Measurements from ENCODE around the gene TMPRSS11D. TPM values are rescaled to one million over a fixed set of nuclear protein-coding genes. Genes with fewer than 3 reads are reported as not detected.
A peak's percentile ranks its signal among the peaks of the same experiment; 100 is the strongest.

Gene TMPRSS11D
- total and polyA plus RNA-seq, 2 donors (not counting 3 experiments of a cell fraction or from before 2014, with no cell fraction given) = 0.03 TPM; not detected in 1

DNA sequence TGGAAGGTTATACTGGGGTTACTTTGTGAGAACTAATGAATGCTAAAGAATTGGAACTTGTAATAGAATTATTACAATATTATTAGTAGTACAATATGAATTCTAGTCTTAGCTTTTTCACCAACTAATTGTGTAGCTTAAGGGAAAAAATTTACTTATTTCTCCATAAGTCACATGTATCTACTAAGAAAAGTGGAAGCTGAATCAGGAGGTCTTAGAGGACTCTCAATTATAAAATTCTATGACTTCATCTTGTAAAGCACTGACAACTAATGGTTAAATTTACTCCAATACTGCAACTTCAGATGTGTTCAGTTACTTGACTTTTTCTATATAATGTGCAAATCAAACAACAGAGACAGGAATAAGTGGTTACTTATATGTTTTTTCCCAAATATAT lies 899 bp upstream of the TMPRSS11D start:
- FAIRE-seq (no peak), DNase-seq (ENCODE audit: low read depth, low spot score) (no peak)
- no peak overlapping the region for H3K27ac ChIP-seq (ENCODE audit: insufficient read depth, low read depth, low read length)
- no peak overlapping the region for H3K4me3 ChIP-seq (replicated peaks in 1 of 3; ENCODE audit: insufficient read depth in 1 of 3, low read depth in 1 of 3, low read length in 3 of 3)
- no peaks in the 10 kb centered on the region for H4K20me1 ChIP-seq (replicated peaks; ENCODE audit: control insufficient read depth, extremely low read depth, insufficient read depth, low read length)
- dilution Hi-C loops (cut with MboI; ENCODE audit: extremely low pct_ligation_motif_present, low sequenced_read_pairs) = no loop called here
- ChIA-PET CTCF (interaction anchor here (0.8 to 1.8 kb wide), 3 partner anchors 15 to 28 kb away, joined by 3 to 4 read pairs (median 3); no protein-coding TSS in a partner anchor), POLR2A (no interaction called here)
- TF ChIP-seq, protein P1, sequence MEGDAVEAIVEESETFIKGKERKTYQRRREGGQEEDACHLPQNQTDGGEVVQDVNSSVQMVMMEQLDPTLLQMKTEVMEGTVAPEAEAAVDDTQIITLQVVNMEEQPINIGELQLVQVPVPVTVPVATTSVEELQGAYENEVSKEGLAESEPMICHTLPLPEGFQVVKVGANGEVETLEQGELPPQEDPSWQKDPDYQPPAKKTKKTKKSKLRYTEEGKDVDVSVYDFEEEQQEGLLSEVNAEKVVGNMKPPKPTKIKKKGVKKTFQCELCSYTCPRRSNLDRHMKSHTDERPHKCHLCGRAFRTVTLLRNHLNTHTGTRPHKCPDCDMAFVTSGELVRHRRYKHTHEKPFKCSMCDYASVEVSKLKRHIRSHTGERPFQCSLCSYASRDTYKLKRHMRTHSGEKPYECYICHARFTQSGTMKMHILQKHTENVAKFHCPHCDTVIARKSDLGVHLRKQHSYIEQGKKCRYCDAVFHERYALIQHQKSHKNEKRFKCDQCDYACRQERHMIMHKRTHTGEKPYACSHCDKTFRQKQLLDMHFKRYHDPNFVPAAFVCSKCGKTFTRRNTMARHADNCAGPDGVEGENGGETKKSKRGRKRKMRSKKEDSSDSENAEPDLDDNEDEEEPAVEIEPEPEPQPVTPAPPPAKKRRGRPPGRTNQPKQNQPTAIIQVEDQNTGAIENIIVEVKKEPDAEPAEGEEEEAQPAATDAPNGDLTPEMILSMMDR (IDR thresholded peaks at IDR 0.05; ENCODE audit: extremely low read depth in 1 of 2, insufficient read depth in 1 of 2, low read depth in 1 of 2, low read length in 2 of 2) = no peak
- no peak for TF ChIP-seq MYC (IDR thresholded peaks at IDR 0.05; ENCODE audit: low read depth, low read length)
- TF ChIP-seq, protein P2, sequence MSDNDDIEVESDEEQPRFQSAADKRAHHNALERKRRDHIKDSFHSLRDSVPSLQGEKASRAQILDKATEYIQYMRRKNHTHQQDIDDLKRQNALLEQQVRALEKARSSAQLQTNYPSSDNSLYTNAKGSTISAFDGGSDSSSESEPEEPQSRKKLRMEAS (IDR thresholded peaks at IDR 0.05; ENCODE audit: insufficient read depth, insufficient read length) = no peak
- TF ChIP-seq POLR2AphosphoS5 (IDR thresholded peaks at IDR 0.05; ENCODE audit: insufficient read depth, low read depth, low read length) = no peak
- no peak for TF ChIP-seq EZH2 (IDR thresholded peaks at IDR 0.05; ENCODE audit: borderline replicate concordance, low read depth, low read length, severe bottlenecking)
- TF ChIP-seq JUN (IDR thresholded peaks at IDR 0.05; ENCODE audit: borderline replicate concordance, insufficient read depth, insufficient read length, low read depth) = no peak
- no peak for TF ChIP-seq FOS (IDR thresholded peaks at IDR 0.05; ENCODE audit: borderline replicate concordance, insufficient read depth, low read length)
- TF ChIP-seq GATA2 (IDR thresholded peaks at IDR 0.05; ENCODE audit: insufficient read depth, insufficient read length, low read depth, low read length) = no peak
- no peak for TF ChIP-seq POLR2A (IDR thresholded peaks at IDR 0.05; ENCODE audit: low read depth, low read length)
- no peak overlapping the region for H3K9ac ChIP-seq (replicated peaks; ENCODE audit: extremely low read depth, insufficient read depth, low read length)
- H3K27me3 ChIP-seq (ENCODE audit: control insufficient read depth in 2 of 2, insufficient read depth in 2 of 2, low read length in 2 of 2) = no peaks in the 10 kb centered on the region
- intact Hi-C loops (cut with micrococcal nuclease) = no loop called here
- no peaks in the 10 kb centered on the region for H3K9me3 ChIP-seq (replicated peaks; ENCODE audit: control insufficient read depth, insufficient read depth, low read length)
- H3K79me2 ChIP-seq (ENCODE audit: control insufficient read depth, insufficient read depth, low read length) = no peaks in the 10 kb centered on the region
- H3K4me1 ChIP-seq (ENCODE audit: control insufficient read depth, extremely low read depth, insufficient read depth, low read length) = peaks cover 18% of the 10 kb centered on the region
- no peaks in the 10 kb centered on the region for H3K9me1 ChIP-seq (replicated peaks; ENCODE audit: control insufficient read depth, extremely low read depth, insufficient read depth, low read length)
- BruUV-seq (replicated peaks) = no TSS peak
- H3K4me2 ChIP-seq (ENCODE audit: insufficient read depth, low read length) = no peak overlapping the region
- H3K36me3 ChIP-seq (ENCODE audit: control insufficient read depth in 2 of 2, extremely low read depth in 1 of 2, insufficient read depth in 2 of 2, low read length in 2 of 2) = no peaks in the 10 kb centered on the region
- H2AFZ ChIP-seq (ENCODE audit: low read depth, low read length) = peak overlapping the region; percentile 81

Data from endothelial cell of umbilical vein (primary cell).